ENCODE measurements around the gene DOCK3.
"Not testable (repeated sequence)": the region's sequence is repeated elsewhere in the genome, so short reads cannot be mapped to it uniquely, and the experiment has no call there.

Gene DOCK3

DNA sequence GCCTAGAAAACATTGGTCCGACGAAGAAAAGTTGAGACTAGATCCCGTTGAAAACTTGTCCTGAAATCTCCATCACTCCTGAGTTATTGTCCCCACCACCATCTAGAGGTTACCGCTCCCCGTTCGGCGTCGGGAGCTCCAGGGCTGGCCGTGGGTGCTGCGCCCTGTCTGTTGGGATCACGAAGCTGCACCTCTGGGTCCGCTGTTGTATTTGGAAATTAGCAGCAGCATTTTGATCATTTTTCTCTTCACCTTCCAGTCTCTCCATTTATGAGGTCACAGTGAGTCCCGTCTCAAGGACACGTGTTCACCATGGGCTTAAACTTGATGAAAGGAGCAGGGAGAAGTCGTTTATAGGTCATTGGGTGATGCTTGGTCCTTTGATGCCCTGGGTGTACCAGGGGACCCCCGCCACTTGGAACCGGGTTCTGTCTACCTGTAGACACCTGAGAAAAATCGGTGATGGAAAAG is 710.9 kb downstream of the DOCK3 start:
- Histone ChIP-seq H4K20me1 (ENCODE audit: control insufficient read depth, insufficient read depth, low read depth, low read length) (0 out of 2 replicates have a peak, but pooled peaks cover 3% of the 10 kb centered on the region), H3K27me3 (ENCODE audit: control insufficient read depth, low read length) (no peaks in the 10 kb centered on the region), H3K4me2 (ENCODE audit: low read length) (peak overlapping the region; percentile 74), H3K4me3 (ENCODE audit: low read length) (peak overlapping the region; percentile 97), H3K9me3 (ENCODE audit: control insufficient read depth, insufficient read depth, low read length) (no peaks in the 10 kb centered on the region), H3F3A (ENCODE audit: control insufficient read depth, insufficient read depth) (peaks cover 36% of the 10 kb centered on the region), H3K27ac (ENCODE audit: low read depth, low read length) (peak overlapping the region; percentile 49), H3K79me2 (ENCODE audit: control insufficient read depth, low read length) (peaks cover 67% of the 10 kb centered on the region), H3K9me2 (replicated peaks; ENCODE audit: control insufficient read depth, low read length) (no peaks in the 10 kb centered on the region), H3K36me3 (ENCODE audit: control insufficient read depth, low read length) (peaks cover 63% of the 10 kb centered on the region), H3K4me1 (ENCODE audit: control insufficient read depth, low read length) (peaks cover 56% of the 10 kb centered on the region)
- no peak for TF ChIP-seq EZH2phosphoT487 (IDR thresholded peaks at IDR 0.05; ENCODE audit: borderline replicate concordance, low read length)
- TF ChIP-seq, protein P1, sequence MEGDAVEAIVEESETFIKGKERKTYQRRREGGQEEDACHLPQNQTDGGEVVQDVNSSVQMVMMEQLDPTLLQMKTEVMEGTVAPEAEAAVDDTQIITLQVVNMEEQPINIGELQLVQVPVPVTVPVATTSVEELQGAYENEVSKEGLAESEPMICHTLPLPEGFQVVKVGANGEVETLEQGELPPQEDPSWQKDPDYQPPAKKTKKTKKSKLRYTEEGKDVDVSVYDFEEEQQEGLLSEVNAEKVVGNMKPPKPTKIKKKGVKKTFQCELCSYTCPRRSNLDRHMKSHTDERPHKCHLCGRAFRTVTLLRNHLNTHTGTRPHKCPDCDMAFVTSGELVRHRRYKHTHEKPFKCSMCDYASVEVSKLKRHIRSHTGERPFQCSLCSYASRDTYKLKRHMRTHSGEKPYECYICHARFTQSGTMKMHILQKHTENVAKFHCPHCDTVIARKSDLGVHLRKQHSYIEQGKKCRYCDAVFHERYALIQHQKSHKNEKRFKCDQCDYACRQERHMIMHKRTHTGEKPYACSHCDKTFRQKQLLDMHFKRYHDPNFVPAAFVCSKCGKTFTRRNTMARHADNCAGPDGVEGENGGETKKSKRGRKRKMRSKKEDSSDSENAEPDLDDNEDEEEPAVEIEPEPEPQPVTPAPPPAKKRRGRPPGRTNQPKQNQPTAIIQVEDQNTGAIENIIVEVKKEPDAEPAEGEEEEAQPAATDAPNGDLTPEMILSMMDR (IDR thresholded peaks at IDR 0.05; ENCODE audit: low read depth, low read length, poor library complexity, severe bottlenecking), result no peak

DNA sequence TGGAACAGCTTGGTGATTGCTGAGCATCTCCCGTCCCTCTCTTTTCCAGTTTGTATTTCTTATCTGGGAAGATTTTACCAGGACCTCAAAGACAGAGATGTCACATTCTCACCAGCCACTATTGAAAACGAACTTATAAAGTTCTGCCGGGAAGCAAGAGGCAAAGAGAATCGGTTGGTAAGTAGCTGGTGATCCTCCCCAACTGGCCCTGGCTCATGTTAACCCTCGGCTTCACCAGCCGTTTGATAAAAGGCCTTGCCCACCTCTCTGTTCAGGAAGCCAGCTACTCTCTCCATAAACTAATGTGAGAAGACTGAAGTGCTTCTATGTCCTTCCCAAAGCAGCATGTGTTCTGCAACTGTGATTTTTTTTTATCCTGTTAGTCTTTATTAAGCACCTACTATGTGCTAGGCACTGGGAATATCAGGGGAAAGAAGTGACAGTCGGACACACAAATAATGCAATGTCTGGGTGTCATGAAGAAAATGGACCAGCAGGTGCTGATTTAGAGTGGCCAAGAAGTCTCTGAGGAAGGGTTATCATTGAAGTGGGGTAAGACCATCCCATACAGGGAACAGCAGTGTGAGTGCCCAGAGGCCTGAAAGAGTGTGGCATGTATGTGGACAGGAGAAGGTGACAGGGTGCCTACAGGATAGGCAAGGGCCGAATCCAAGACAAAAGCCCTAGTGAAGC is 711.6 kb downstream of the DOCK3 start:
- 0 out of 2 replicates have a peak, but pooled peaks cover 3% of the 10 kb centered on the region for H4K20me1 ChIP-seq (ENCODE audit: control insufficient read depth, insufficient read depth, low read depth, low read length)
- H3K36me3 ChIP-seq (ENCODE audit: control insufficient read depth, low read length), result peaks cover 65% of the 10 kb centered on the region
- peaks cover 37% of the 10 kb centered on the region for H3F3A ChIP-seq (ENCODE audit: control insufficient read depth, insufficient read depth)
- H3K4me2 ChIP-seq (ENCODE audit: low read length), result peak overlapping the region; percentile 74
- no peaks in the 10 kb centered on the region for H3K9me3 ChIP-seq (ENCODE audit: control insufficient read depth, insufficient read depth, low read length)
- H3K27ac ChIP-seq (ENCODE audit: low read depth, low read length), result peak overlapping the region; percentile 49
- H3K27me3 ChIP-seq (ENCODE audit: control insufficient read depth, low read length), result no peaks in the 10 kb centered on the region
- peak overlapping the region; percentile 97 for H3K4me3 ChIP-seq (ENCODE audit: low read length)
- TF ChIP-seq, protein P1 (IDR thresholded peaks at IDR 0.05; ENCODE audit: low read depth, low read length, poor library complexity, severe bottlenecking), result no peak
- TF ChIP-seq EZH2phosphoT487 (IDR thresholded peaks at IDR 0.05; ENCODE audit: borderline replicate concordance, low read length), result no peak
- peaks cover 71% of the 10 kb centered on the region for H3K79me2 ChIP-seq (ENCODE audit: control insufficient read depth, low read length)
- H3K4me1 ChIP-seq (ENCODE audit: control insufficient read depth, low read length), result peaks cover 58% of the 10 kb centered on the region
- no peaks in the 10 kb centered on the region for H3K9me2 ChIP-seq (replicated peaks; ENCODE audit: control insufficient read depth, low read length)

DNA sequence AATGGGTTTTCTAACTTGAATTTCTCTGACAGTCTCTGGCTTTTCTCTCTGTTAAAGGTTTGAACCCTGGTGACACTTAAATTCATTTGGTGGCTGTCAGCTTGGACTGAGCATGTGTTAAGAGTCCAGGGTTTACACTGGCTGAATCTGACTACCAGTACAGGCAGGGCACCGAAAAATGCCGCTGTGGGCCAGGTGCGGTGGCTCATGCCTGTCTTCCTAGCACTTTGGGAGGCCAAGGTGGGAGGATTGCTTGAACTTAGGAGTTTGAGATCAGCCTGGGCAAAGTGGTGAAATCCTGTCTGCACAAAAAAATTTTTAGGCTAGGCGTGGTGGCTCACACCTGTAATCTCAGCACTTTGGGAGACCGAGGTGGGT is 712.1 kb downstream of the DOCK3 start:
- Histone ChIP-seq H3K36me3 (ENCODE audit: control insufficient read depth, low read length) (peaks cover 67% of the 10 kb centered on the region), H3K27me3 (ENCODE audit: control insufficient read depth, low read length) (no peaks in the 10 kb centered on the region), H3K4me1 (ENCODE audit: control insufficient read depth, low read length) (peaks cover 58% of the 10 kb centered on the region), H3K9me2 (replicated peaks; ENCODE audit: control insufficient read depth, low read length) (no peaks in the 10 kb centered on the region), H3K9me3 (ENCODE audit: control insufficient read depth, insufficient read depth, low read length) (no peaks in the 10 kb centered on the region), H3F3A (ENCODE audit: control insufficient read depth, insufficient read depth) (peaks cover 37% of the 10 kb centered on the region), H3K79me2 (ENCODE audit: control insufficient read depth, low read length) (peaks cover 76% of the 10 kb centered on the region), H4K20me1 (ENCODE audit: control insufficient read depth, insufficient read depth, low read depth, low read length) (0 out of 2 replicates have a peak, but pooled peaks cover 3% of the 10 kb centered on the region), H3K27ac (ENCODE audit: low read depth, low read length) (0 out of 2 replicates have a peak overlapping the region, but pooled peaks have one; percentile 49), H3K4me3 (ENCODE audit: low read length) (peak overlapping the region; percentile 97), H3K4me2 (ENCODE audit: low read length) (peak overlapping the region; percentile 74)
- no peak for TF ChIP-seq EZH2phosphoT487 (IDR thresholded peaks at IDR 0.05; ENCODE audit: borderline replicate concordance, low read length)
- TF ChIP-seq, protein P1 (IDR thresholded peaks at IDR 0.05; ENCODE audit: low read depth, low read length, poor library complexity, severe bottlenecking), result no peak

DNA sequence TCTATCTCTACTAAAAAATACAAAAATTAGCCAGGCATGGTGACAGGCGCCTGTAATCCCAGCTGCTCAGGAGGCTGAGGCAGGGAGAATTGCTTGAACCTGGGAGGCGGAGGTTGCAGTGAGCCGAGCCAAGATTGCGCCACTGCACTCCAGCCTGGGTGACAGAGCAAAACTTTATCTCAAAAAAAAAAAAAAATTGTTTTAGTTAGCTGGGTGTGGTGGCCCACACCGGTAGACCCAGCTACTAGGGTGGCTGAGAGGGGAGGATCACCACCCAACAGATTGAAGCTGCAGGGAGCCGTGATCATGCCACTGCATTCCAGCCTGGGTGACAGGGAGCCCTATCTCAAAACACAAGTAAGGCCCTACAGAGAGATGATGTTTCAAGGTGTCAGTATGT is 712.6 kb downstream of the DOCK3 start:
- Histone ChIP-seq H3K4me1 (ENCODE audit: control insufficient read depth, low read length) (peaks cover 63% of the 10 kb centered on the region), H3K36me3 (ENCODE audit: control insufficient read depth, low read length) (peaks cover 72% of the 10 kb centered on the region)
- not testable (repeated sequence) for H3K9me3 ChIP-seq (ENCODE audit: control insufficient read depth, insufficient read depth, low read length)

More for the DNA sequence above, 712.6 kb downstream of the DOCK3 start:
- Histone ChIP-seq H3F3A (ENCODE audit: control insufficient read depth, insufficient read depth) (peaks cover 37% of the 10 kb centered on the region), H3K4me3 (ENCODE audit: low read length) (peak overlapping the region; percentile 13), H3K79me2 (ENCODE audit: control insufficient read depth, low read length) (peaks cover 81% of the 10 kb centered on the region), H3K4me2 (ENCODE audit: low read length) (peak overlapping the region; percentile 74)
- H3K27ac ChIP-seq (ENCODE audit: low read depth, low read length); H3K9me2 ChIP-seq (replicated peaks; ENCODE audit: control insufficient read depth, low read length); H4K20me1 ChIP-seq (ENCODE audit: control insufficient read depth, insufficient read depth, low read depth, low read length); H3K27me3 ChIP-seq (ENCODE audit: control insufficient read depth, low read length): not testable (repeated sequence)

Measured in DOHH2 (cell line).